NCI-H2227 treated with DMSO at 0.1 percent for 48 hours (cell line): Measurements from ENCODE around the gene TMEM59L.

Source experiments
- DNase-seq: peaks from one replicate; lab custom pipeline; 2025; lab: John Stamatoyannopoulos, UW

The TMEM59L gene

DNA sequence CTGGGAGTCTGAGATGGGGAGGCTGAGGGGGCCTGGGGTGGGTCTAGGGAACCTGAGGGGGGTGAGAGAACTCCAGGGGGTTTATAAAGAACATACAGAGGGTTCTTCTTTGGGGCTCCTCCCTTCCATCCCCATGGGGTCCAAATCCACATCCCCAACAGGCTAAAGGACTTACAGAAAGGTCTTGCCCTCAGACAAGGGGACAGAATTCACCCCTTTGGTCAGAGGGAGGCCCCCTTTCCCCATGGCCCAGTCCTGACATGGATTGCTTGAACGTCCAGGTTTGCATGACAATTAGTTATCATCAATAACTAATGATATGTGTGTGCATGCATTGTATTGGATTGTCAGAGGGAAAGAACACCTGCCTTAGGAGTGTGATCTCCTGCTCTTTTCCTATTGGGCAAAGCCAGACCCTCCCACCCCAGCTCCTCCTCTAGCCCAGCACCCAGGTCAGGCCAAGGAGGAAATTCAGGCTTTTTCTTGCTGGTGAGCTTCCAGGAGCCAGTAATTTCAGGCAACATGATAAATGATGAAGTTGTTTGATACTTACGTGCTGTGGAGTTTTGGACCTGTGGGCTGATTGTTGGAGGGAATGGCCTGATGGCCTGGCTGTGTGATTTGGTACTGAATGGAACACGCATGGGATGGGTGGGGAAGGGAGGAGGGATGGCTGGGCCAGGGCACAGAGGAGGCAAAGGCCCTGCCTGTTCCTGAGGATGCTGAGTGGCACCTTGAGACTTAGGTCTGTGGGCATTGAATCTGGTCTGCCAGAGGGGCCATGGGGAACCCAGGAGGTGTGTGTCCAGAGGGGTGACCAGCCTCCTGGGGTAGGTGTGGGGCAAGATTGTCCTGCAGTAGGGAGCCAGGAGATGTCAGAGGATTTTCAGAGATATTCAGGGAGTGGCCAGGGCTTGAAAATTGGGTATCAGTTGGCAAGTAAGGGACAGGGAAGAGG lies 25.3 kb downstream of the TMEM59L start:
- no peak for DNase-seq

DNA sequence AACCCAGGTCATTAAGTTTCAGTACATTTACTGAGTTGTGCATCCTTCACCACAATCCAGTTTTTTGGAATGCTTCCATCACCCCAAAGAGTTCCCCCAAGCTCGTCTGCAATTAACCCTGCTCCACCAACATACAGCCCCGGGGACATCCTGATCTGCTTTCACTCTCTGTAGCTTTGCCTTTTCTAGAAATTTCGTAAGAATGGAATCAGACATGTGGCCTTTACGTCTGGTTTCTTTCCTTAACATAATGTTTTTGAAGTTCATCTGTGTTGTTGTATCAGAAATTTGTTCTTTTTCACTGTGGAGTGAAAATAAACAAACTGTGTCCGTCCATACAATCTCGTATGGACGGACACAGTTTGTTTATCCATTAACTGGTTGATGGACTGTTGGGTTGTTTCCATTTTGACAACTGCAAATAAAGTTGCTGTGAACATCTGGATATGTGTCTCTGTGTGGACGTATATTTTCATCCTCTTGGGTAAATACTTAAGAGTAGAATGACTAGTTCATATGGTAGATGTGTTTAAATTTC lies 27.1 kb downstream of the TMEM59L start:
- DNase-seq = no peak

DNA sequence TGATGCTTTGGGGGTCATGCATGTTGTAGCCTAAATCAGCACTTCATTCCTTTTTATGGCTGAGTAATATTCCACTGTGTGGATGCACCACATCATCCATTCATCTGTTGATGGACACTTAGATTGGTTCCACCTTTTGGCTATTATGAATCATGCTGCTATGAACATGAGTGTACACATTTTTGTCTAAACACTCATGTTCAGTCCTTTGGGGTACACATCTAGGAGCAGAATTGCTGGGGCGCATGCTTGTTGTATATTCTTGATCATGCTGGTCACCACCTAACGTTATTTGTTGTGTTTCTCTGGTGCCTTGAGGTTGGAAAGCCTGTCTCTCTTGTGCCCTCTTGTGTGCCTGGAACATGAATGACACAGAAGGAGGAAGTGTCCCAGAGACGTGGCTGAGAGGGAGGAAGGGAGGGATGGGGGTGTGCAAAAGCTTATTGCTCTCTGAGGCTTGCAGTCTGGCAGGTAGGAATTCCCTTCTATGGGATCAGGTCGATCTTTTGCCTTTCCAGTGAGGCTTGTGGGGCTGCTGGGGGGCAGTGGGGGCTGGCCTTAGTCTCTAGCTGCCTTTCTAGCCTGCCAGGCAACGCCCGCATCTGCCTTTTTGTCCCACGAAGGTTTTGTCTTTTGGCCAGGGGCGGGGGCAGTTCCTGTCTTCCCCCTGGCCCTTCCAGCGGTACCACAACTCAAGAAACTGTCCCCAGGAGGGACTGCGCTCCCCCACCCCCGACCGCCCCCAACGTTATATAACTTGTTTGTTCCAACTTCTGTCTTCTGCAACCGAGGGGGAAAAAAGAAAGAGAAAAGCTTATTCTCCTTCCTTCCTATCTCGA lies 31.7 kb downstream of the TMEM59L start:
- DNase-seq = no peak

DNA sequence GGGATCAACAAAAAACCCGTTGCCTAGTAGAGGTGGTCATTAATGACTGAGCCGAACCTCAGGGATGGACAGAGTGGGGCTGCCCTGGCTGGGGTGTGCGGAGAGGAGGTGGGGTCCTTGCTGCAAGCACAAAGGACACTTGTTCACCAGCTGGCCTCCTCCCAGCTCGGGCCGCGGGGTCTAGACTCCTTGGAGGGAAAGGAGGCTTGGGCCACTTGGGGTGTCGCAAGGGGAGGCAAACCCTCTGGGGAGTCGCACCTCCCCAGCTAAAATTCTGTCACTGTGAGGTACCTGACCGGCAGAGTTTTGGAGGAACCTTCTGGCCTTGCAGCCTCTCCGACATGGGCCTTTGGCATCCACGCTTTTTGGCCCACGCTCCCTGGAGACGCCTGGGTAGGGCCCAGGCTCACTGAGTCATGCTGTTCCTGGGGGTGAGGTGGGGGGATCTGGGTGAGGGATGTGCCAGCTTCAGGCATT lies 32.4 kb downstream of the TMEM59L start:
- no peak for DNase-seq

DNA sequence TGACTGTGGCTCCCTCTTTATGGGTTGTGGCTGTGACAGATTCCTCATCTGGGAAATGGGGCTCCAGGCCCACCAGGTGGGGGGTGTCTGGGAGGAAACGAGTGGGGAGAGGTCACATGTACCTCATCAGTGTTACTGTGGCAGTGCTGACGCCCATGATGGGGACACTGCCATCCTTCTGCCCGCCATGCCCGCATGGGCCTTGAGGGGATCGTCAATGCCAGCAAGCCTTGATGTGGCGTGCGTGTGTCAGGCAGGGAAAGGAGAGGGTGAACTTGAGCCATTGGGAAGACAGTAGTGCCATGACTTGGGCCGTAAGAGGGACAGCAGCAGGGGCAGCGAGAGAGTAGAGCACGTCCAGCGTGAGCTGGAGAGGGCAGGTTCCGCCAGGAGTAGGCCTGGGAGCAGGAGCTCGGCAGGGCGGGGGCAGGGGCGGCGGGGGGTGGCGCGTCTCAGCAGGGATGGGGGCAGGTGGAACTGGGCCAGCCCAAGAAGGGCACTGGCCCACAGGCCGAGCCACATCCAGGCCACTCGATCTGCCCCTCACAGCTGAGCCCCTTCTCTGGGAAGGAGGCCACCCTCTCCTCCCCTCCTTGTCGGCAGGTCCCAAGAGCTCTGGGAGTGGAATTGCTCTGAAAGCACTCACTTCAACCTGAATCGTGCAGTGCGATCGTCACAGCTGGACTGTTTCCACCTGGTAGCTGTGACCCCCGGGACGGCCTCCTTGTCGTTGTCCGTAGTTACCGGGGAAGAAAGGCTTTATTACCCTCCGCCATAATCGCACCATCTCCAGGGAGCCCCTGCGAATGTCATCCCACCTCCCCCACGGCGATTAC lies 34.1 kb downstream of the TMEM59L start:
- DNase-seq = peak; percentile 23

DNA sequence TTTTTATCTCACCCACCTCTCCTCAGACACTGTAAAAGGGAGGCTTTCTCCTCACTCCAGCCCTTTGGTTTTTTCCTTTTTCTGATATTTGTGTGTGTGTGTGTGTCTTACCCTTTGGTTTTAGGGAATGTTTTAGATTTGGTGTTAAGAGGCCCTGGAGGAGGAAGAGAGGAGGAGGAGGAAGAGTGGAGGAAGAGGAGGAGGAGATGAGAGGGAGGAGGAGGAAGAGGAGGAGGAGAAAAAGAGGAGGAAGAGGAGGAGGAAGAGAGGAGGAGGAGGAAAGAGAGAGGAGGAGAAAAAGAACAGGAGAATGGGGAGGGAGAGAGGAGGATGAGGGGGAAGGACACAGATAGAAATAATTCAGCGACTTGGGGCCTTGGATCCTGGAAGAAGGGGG lies 34.7 kb downstream of the TMEM59L start:
- no peak for DNase-seq

DNA sequence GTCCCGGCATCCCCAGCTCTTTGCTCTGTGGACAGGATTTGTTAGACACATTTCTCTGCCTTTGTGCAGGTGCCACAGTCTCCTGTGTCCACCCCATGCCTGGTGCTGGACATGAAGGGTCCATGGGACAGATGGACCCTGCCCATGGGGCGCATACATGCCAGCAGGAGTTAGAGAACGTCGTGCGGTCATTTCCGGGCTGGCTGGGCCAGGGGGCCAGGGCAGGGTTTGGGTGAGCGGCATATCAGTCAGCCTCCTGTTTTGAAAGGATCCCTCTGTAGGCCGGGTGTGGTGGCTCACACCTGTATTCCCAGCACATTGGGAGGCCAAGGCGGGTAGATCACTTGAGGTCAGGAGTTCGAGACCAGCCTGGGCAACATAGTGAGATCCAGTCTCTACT lies 35.1 kb downstream of the TMEM59L start:
- no peak for DNase-seq

DNA sequence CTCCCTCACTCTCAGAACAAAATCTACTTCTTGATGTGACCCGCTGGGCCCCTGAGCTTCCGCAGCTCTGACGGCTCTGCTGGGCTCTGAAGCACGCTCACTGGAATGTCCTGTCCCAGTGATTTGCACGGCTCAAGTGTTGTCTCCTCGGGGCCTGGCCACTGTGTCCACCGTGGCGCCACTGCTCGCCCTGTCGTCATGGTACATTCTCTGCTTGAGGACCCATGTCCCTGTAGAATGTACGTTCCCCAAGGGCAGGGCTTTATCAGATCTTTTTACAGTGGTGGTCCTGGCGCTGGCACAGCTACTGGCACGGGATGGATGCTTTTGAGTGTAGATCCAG lies 36.3 kb downstream of the TMEM59L start:
- no peak for DNase-seq

DNA sequence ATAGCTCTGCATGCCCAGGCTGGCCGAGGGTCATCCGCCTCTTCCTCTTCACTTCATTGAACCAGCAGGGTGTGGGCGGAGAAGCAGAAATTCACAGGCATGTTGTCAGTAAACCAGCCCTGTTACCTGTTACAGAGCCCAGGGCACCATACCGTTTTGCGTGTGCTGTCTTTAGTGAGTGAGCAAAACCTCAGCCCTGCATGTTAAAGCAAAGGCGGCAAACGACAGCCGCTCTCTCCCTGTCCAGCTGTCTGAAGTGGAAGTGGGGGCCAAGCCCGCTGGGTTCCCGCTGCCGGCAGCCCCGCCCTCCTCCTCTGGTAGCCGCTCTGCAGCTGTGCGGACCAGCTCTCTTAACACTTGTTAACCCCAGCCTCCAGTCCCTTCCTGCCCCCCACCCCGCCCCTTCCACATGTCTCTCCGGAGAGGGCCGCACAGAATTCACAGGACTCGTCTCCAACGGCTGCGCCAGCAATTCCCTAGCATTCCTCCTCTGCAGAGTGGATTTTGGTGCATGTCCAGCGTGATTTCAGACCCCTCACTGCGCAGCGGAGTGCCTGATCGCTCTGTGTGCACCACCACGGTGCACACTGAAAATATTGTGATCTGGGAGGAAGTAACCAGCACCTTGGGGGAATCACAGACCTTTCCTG lies 36.8 kb downstream of the TMEM59L start:
- DNase-seq = peak; percentile 22

DNA sequence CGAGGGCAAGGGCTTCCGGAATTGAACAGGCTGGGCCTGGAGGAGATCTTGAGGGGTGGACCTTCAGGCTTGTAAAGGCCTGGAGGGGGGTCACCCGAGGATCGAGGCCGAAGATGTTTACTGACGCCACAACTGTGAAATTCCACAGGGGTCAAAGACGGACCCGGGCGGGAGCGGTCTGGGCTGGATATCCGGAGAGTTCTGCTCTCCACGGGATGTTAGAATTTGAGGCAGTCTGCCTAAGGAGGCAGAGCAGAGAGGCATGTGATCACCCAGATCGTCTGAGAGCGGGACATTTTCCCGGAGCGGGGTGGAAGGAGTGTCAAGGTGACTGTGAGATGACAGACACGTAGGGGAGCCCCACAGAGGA lies 37.3 kb downstream of the TMEM59L start:
- DNase-seq = no peak

DNA sequence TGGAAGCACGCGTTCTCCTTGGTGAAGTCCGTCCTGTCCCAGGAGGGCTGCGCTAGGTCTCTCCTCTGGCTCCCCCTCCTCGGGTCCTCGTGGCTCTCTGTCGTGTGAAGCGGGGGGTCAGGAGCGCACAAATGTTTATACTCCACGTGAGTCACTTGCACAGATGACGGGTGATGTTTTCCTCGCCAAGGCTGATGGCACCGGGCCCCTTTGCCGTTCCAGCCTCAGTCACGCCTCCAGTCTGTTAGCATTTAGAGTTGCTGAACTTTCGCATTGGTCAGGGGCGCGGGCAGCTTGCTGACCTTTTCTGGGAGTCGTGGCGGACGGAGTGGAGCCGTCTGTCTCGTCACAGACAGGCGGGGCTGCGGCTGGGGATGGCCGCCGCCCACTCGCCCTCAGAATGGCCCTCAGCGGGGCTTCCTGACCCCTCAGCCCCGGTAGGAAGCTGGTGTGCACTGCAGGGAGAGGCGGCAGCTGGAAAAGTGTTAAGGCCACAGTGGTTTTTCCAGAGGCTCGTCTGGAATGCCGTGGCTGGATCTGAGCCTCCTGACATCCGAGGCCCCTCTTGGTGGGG lies 37.9 kb downstream of the TMEM59L start:
- no peak for DNase-seq

DNA sequence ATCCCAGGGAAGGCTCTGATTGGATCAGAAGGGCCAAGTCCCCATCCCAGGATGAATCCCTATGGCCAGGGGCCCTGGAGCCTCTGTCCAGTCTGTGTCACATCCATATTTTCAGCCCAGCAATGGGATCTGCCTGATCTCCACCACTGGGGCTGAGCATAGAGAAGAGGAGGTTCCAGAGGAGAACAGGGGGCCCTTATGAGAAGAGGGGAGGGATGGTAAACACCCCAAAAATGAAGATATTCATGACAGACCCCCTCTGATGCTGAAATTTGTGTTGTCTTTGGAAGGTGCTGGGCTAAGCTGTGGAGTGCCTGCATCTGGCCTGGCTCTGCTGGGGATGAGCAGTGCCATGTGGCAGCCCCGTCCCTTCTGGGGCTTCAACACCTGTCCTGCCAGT lies 38.6 kb downstream of the TMEM59L start:
- DNase-seq = no peak

DNA sequence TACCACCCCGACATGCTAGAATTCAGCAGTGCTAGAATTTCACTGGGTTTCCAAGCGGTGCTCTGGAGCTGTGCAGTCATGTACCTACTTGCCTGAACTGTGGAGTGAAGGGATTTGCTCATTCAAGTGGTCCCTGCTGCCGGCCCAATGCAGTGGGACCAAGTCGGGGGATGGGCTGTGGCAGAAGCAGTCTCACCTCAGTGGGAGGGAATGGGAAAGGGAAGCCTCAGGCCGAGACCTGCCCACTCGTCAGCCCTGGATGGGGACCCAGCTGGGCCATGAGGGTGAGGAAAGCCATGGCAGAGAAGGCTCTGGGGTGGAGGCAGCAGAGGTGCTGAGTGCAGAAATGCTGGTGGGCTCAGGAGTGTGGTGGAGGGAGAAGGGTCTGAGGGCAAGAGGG lies 39.1 kb downstream of the TMEM59L start:
- DNase-seq = no peak

DNA sequence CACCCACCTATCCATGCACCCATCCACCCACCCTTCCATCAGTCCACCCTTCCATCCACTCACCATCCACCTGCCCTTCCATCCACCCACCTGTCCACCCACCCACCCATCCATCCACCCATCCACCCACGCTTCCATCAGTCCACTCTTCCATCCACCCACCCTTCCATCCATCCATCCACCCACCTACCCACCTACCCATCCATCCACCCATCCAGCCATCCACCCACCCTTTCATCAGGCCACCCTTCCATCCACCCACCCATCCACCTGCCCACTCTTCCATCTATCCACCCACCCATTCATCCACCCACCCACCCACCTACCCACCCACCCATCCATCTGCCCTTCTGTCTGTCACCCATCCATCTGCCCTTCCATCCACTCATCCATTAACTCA lies 41.2 kb downstream of the TMEM59L start:
- no peak for DNase-seq

DNA sequence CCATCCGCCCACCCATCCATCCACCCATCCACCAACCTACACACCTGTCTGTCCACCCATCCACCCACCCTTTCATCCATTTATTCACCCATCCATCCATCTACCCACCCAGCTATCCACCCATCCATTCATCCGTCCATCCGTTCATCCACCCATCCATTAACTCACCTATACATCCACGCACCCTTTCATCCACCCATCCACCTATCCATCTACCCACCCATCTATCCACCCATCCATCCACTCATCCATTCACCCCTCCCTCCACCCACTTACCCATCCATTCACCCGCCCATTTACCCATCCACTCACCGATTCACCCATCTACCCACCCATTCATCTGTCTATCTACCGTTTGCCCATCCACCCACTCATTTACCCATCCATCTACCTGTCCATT lies 41.8 kb downstream of the TMEM59L start:
- DNase-seq = no peak

DNA sequence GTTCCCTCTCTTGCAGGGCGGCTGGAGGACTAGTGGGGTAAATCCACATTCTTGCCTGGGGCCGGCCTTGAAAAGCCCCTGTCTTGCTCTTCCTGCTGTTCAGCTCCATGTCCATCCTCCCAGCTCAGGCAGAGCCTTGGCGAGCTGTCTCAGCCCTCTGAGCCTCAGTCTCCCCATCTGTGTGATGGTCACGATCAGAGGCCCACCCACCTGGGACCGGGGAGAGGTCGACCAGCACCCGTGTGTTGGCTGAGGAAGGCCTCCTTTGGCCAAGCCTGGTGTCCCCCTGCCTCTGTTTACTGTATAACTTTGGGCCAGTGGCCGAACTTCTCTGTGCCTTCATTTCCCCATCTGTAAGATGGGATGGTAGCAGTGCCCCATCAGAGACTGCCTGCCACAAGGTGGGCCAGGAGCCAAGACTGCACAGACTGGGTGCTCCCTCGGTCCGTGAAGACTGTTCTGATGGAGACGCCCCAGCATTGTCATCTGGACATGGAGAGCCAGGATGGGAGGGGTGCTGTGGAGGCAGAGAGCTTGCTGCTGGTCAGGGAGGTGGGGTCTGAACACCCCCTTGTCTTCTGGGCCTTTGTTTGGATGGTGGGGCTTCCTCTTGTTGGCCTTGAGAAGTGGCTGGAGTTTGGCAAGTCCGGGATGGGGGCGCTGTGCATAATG lies 42.6 kb downstream of the TMEM59L start:
- no peak for DNase-seq

DNA sequence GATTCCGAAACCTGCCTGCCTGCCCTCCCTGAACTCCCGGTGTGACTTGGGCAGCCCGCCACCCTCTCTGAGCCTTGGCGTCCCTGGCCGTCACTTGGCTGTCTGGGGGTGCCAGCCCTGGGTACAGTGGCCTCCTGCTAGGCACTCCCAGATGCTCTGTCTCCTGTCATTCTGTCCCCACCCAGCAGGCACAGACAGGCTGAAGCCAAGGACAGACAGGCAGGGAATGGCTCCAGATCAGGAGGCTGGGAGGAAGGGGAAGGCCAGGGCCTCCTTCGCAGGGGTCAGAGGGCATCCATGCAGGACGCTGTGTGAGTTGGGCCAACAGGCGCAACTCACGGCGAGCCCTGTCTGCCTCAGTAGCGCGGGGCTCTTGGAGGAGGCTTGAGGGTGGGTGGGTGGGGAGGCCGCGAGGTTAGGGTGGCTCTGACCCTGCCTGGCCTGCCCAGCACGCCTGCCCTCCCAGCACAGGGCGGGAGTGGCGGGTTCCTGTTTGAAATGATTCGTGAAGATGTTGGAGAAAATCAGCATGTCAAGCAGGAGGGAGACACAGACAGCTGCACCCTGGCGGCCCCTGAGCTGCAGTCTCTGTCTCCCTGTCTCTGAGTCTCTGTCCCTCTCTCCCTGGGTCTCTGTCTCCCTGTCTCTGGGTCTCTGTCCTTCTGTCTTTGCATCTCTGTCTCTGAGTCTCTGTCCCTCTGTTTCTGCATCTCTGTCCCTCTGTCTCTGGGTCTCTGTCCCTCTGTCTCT lies 43.8 kb downstream of the TMEM59L start:
- DNase-seq = no peak

DNA sequence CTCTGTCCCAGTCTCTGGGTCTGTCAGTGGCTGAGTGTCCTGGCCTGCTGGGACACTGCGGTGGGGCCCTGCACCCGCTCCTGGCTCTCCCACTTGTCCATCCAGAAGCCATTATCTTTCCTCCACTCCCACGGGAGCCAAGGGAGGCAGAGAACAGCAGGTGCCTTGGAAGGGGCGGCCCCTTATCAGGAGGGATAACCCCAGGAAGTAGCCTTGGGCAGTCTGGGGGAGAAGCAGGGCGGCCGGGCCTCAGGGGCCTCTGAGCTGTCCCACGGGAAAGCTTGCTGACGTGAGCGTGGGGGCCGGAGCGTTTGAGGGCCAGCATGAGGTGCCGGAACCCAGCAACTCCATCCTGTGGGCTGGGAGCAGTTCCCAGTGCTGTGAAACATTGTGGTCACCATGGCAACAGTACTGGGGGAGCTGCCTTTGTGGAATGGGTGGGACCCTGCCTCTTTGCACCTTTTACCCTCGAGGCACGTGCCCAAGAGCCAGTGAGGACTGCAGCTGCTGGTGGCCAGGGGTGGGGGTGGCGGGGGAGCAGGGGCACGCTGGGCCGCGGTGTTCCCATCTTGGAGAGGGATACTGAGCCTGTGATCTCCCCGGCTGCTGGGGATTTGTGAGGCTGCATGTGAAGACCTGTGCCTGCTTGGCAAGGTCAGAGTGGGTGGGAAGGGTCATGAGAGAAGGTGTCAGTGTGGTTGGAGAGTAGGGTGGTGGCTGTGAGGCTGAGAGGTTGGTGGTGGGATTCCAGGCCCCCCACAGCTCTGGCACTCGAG lies 45.1 kb downstream of the TMEM59L start:
- no peak for DNase-seq

DNA sequence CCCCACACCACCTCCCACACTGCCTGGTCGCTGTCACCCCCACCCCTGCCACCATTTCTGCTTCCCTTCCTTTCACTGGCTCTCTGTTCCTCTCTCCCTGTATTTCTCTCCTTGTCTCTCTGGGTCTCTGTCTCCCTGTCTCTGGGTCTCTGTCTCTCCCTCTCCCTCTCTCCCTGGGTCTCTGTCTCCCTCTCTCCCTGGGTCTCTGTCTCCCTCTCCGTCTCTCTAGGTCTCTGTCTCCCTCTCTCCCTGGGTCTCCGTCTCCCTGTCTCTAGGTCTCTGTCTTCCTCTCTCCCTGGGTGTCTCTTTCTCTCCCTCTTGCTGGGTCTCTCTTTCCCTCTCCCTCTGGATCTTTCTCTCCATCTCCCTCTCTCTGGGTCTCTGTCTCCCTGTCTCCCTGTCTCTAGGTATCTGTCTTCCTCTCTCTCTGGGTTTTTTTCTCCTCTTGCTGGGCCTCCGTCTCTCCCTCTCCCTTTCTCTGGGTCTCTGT lies 45.7 kb downstream of the TMEM59L start:
- no peak for DNase-seq
